Heart left ventricle (tissue), 16 donors: ENCODE results near the gene METRN. TPM values are rescaled to one million over a fixed set of nuclear protein-coding genes. Genes with fewer than 3 reads are reported as not detected.
A peak's percentile ranks its signal among the peaks of the same experiment; 100 is the strongest.

ENCODE experiments used
- ATAC-seq, 4 donors: fragments of 200-7000 bp; cut with Tn5 transposase; one replicate each; pipeline ENCODE4 v1.9.1; 2020 to 2022; ENCODE audit warnings: moderate library complexity in 4 of 4, mild to moderate bottlenecking in 3 of 4, moderate number of reproducible peaks in 1 of 4
- DNase-seq, 5 donors: peaks; one replicate each; pipeline ENCODE4 v3.0.0-alpha.2; 2020
- H3K27ac ChIP-seq, 12 donors: fragments of 200-600 bp; sonication (generic) in 4 of 12; one replicate each; pipeline versions ENCODE4 v1.5.0 to v1.8.0; 2016 to 2022; ENCODE audit warnings: mild to moderate bottlenecking in 2 of 12
- H3K27me3 ChIP-seq, 9 donors: fragments of 200-600 bp; sonication (generic) in 2 of 9; one replicate each; pipeline versions ENCODE4 v1.5.1 to v1.8.0; 2016 to 2022; ENCODE audit warnings: mild to moderate bottlenecking in 3 of 9
- H3K36me3 ChIP-seq, 9 donors: fragments of 200-600 bp; sonication (generic) in 2 of 9; one replicate each; pipeline versions ENCODE4 v1.5.0 to v1.8.0; 2018 to 2022; ENCODE audit warnings: mild to moderate bottlenecking in 2 of 9
- H3K4me1 ChIP-seq, 12 donors: fragments of 200-600 bp; sonication (generic) in 4 of 12; one replicate each; pipeline versions ENCODE4 v1.5.0 to v1.8.0; 2016 to 2022; ENCODE audit warnings: mild to moderate bottlenecking in 3 of 12
- H3K4me3 ChIP-seq, 12 donors: fragments of 200-600 bp; sonication (generic) in 4 of 12; one replicate each; pipeline versions ENCODE4 v1.5.0 to v1.8.0; 2017 to 2022; ENCODE audit warnings: mild to moderate bottlenecking in 9 of 12, moderate library complexity in 4 of 12
- H3K9me3 ChIP-seq, 12 donors: fragments of 200-600 bp; sonication (generic) in 4 of 12; one replicate each; pipeline versions ENCODE4 v1.5.0 to v1.8.0; 2016 to 2022; ENCODE audit warnings: mild to moderate bottlenecking in 1 of 12
- POLR2A ChIP-seq, 2 donors: fragments of 450-650 bp; IDR thresholded peaks; one replicate each; pipeline ENCODE4 v1.6.1; 2017; ENCODE audit warnings: antibody characterized with exemption in 2 of 2, mild to moderate bottlenecking in 2 of 2, moderate library complexity in 2 of 2
- WGBS, 4 donors: extraction: QIAGEN DNeasy Blood & Tissue Kit in 2 of 4; methylation state at CpG; one replicate each; pipeline versions ENCODE4 v1.1.5 to v1.1.7; 2013 to 2018; 5-methylcytosine and 5-hydroxymethylcytosine counted together
- intact Hi-C, 10 donors: fragments of 100-400 bp; cut with DNase I; formaldehyde crosslinking; loops; one replicate each; pipeline versions ENCODE4 v1.11.1 to v1.14.2; 2022
- polyA plus RNA-seq, 2 donors: library from polyadenylated mRNA; stranded (reverse); fragments of 200-250 nt; gene quantifications; one replicate each; pipeline ENCODE4 v1.2.3, GENCODE V29; 2013
- total RNA-seq, 9 donors: library from RNA; depleted of rRNA in 2 of 9; stranded (reverse); fragments of >200 nt in 2 of 9; fragmentation: NEBNext Ultra II Directional in 3 of 9; extraction: Animal tissue kit (Norgen Biotek cat#: 25700) in 3 of 9; gene quantifications; one replicate each; pipeline versions ENCODE4 v1.1.0 to v1.2.4, GENCODE V29; 2016 to 2023
- TF ChIP-seq, protein P1 (sequence below), 12 donors: fragments of 200-600 bp; sonication (generic) in 4 of 12; IDR thresholded peaks; one replicate each; pipeline versions ENCODE4 v1.5.0 to v1.8.0; 2018 to 2022; ENCODE audit warnings: antibody characterized with exemption in 12 of 12, mild to moderate bottlenecking in 5 of 12
- donor health status: ischemic (EF 13 %, LVEDD 7.1; RV severe dilation, severe dysfunction).
- donor health status: healthy with polysubstance abuse.
- donor health status: DM: no; HTN: yes; CAD: no.
- donor health status: DM: no; HTN: no; CAD: no.
- donor health status: ischemic (EF 25% LVEDD 6.9; RV normal size, moderate dysfunction).
- donor health status: ischemic (EF 25% LVEDD 5.7; RV mildly dilated, moderate dysfunction).
- donor health status: healthy.
- donor health status: DM: yes; HTN: yes; CAD: no.
- donor health status: ischemic (EF 35%, LVEDD 5.7; RV mildly dilated, moderate dysfunction).
- donor health status: nonischemic (EF 11% LVEDD 7.7; RV severe dilation, severe dysfunction).
- donor health status: DM: yes; HTN: yes; CAD: no.
- donor health status: PGD.
- donor health status: ischemic (EF 29% LVEDD 5.4; RV normal size, mild dysfunction).
- donor health status: nonischemic (EF 23%, LVEDD 6.1; RV moderate dilation, normal function).

METRN gene
- total and polyA plus RNA-seq, 11 donors: 31.2 to 79.4 (median 60.7) TPM

DNA sequence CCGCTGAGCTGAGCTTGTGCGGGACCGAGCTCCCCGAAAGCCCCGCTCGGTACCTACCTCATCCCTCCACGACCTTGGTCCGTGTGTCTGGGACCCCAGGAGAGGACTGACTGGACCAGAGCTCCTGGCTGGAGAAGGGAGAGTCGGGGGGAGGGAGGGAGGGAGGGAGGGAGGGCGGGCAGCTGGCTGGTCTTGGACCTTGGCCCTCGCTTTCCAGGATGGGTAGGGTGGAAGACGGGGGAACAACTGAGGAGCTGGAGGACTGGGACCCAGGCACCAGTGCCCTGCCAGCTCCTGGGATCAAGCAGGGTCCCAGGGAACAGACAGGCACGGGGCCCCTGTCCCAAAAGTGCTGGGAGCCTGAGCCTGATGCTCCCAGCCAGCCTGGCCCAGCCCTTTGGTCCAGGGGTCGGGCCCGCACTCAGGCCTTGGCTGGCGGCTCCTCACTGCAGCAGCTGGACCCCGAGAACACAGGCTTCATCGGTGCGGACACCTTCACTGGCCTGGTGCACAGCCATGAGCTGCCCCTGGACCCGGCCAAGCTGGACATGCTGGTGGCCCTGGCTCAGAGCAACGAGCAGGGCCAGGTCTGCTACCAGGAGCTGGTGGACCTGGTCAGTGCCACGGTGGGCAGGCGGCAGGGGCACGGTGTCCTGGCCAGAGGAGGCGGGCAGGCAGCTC, 38.9 kb upstream of the METRN start:
- Histone ChIP-seq H3K9me3 (no peaks in the 10 kb centered on the region), H3K27me3 (no peaks in the 10 kb centered on the region), H3K4me3 (peak overlapping the region in 10 of 12 donors; percentile 30 to 57 (median 44)), H3K27ac (peak overlapping the region in 3 of 12 donors; percentile 65 to 76 (median 67)), H3K36me3 (peaks cover 0 to 32% (median 29%) of the 10 kb centered on the region in 9 donors), H3K4me1 (peaks cover 0 to 39% (median 17%) of the 10 kb centered on the region in 12 donors)
- intact Hi-C loops: no loop called here
- no peak for DNase-seq
- WGBS, 4 donors: 39 to 52% (median 46%) methylated on average over 11 to 25 of the region's 25 CpGs
- ATAC-seq: no peak
- TF ChIP-seq, protein P1, sequence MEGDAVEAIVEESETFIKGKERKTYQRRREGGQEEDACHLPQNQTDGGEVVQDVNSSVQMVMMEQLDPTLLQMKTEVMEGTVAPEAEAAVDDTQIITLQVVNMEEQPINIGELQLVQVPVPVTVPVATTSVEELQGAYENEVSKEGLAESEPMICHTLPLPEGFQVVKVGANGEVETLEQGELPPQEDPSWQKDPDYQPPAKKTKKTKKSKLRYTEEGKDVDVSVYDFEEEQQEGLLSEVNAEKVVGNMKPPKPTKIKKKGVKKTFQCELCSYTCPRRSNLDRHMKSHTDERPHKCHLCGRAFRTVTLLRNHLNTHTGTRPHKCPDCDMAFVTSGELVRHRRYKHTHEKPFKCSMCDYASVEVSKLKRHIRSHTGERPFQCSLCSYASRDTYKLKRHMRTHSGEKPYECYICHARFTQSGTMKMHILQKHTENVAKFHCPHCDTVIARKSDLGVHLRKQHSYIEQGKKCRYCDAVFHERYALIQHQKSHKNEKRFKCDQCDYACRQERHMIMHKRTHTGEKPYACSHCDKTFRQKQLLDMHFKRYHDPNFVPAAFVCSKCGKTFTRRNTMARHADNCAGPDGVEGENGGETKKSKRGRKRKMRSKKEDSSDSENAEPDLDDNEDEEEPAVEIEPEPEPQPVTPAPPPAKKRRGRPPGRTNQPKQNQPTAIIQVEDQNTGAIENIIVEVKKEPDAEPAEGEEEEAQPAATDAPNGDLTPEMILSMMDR (IDR thresholded peaks at IDR 0.05): no peak
- TF ChIP-seq POLR2A (IDR thresholded peaks at IDR 0.05): no peak

GRCh38 chr16:676565-676902, 38.4 kb upstream of the METRN start:
- WGBS, 4 donors: 90 to 96% (median 93%) methylated on average over 21 of the region's 21 CpGs
- ATAC-seq (no peak), DNase-seq (no peak)
- H3K9me3 ChIP-seq: no peaks in the 10 kb centered on the region
- no peak overlapping the region for H3K27ac ChIP-seq
- TF ChIP-seq, protein P1 (IDR thresholded peaks at IDR 0.05): no peak
- TF ChIP-seq POLR2A (IDR thresholded peaks at IDR 0.05): no peak
- peaks cover 0 to 30% (median 24%) of the 10 kb centered on the region in 9 donors for H3K36me3 ChIP-seq
- intact Hi-C loops: no loop called here
- no peak overlapping the region for H3K4me3 ChIP-seq
- peaks cover 3 to 44% (median 23%) of the 10 kb centered on the region in 12 donors for H3K4me1 ChIP-seq
- no peaks in the 10 kb centered on the region for H3K27me3 ChIP-seq

GRCh38 chr16:676913-677312, 38.0 kb upstream of the METRN start:
- TF ChIP-seq, protein P1 (IDR thresholded peaks at IDR 0.05): no peak
- no peak for TF ChIP-seq POLR2A (IDR thresholded peaks at IDR 0.05)
- no peak for ATAC-seq
- WGBS, 4 donors: 71 to 86% (median 82%) methylated on average over 16 to 23 of the region's 23 CpGs
- Histone ChIP-seq H3K4me3 (no peak overlapping the region), H3K27ac (no peak overlapping the region), H3K27me3 (no peaks in the 10 kb centered on the region), H3K4me1 (peaks cover 3 to 48% (median 26%) of the 10 kb centered on the region in 12 donors), H3K9me3 (no peaks in the 10 kb centered on the region), H3K36me3 (peaks cover 0 to 30% (median 24%) of the 10 kb centered on the region in 9 donors)
- no peak for DNase-seq
- intact Hi-C loops: no loop called here

DNA sequence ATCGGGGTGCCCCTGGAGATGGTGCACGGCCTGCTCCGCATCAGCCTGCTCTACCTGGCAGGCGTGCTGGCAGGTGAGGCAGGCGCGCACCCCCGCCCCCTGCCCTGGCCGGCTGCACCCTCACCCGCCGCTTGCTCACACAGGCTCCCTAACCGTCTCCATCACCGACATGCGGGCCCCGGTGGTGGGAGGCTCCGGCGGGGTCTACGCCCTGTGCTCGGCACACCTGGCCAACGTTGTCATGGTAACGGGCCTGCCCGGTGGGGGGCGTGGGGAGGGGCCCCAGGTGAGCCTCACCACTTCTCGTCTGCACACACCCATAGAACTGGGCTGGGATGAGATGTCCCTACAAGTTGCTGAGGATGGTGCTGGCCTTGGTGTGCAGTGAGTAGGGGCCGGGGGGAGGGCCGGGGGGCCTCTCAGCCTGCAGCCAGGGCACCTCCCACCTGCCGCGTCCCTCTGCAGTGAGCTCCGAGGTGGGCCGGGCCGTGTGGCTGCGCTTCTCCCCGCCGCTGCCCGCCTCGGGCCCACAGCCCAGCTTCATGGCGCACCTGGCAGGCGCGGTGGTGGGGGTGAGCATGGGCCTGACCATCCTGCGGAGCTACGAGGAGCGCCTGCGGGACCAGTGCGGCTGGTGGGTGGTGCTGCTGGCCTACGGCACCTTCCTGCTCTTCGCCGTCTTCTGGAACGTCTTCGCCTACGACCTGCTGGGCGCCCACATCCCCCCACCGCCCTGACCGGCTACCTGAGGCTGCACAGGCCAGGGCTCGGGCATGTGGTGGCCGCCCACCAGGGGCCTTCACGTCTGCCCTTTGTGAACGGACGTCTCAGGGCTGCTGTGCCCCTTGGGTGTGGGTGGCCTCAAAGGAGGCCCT, 37.4 kb upstream of the METRN start:
- WGBS, 4 donors: 61 to 74% (median 67%) methylated on average over 30 to 57 of the region's 57 CpGs
- Histone ChIP-seq H3K27me3 (no peaks in the 10 kb centered on the region), H3K4me1 (peaks cover 3 to 54% (median 30%) of the 10 kb centered on the region in 12 donors), H3K9me3 (no peaks in the 10 kb centered on the region), H3K27ac (no peak overlapping the region), H3K4me3 (no peak overlapping the region), H3K36me3 (peaks cover 0 to 30% (median 24%) of the 10 kb centered on the region in 9 donors)
- no peak for DNase-seq
- ATAC-seq: no peak
- intact Hi-C loops: no loop called here
- TF ChIP-seq POLR2A (IDR thresholded peaks at IDR 0.05): no peak
- TF ChIP-seq, protein P1 (IDR thresholded peaks at IDR 0.05): no peak
